HepG2 (cell line): Measurements from ENCODE around the gene PATZ1. TPM values are rescaled to one million over a fixed set of nuclear protein-coding genes. Genes with fewer than 3 reads are reported as not detected.
A peak's percentile ranks its signal among the peaks of the same experiment; 100 is the strongest.

ENCODE experiments used
- AHR ChIP-seq: IDR thresholded peaks from 2 replicates; pipeline ENCODE4 v1.6.1; 2018; ENCODE audit warnings: missing genetic modification reagents, missing compliant biosample characterization
- FOXO1 ChIP-seq: sonication (generic); formaldehyde crosslinking; IDR thresholded peaks from 2 replicates; pipeline ENCODE4 v1.4.0; 2020; ENCODE audit warnings: missing genetic modification reagents
- HBP1 ChIP-seq: IDR thresholded peaks from 2 replicates; pipeline ENCODE4 v1.6.1; 2016; ENCODE audit warnings: low read depth, control low read depth
- HMGXB3 ChIP-seq: sonication (generic); formaldehyde crosslinking; IDR thresholded peaks from 2 replicates; pipeline ENCODE4 v1.4.0; 2020; ENCODE audit warnings: missing genetic modification reagents, borderline replicate concordance
- JUND ChIP-seq: sonication (generic); formaldehyde crosslinking; IDR thresholded peaks from 2 replicates; pipeline ENCODE4 v1.8.0; 2022; ENCODE audit warnings: mild to moderate bottlenecking, missing genetic modification reagents
- MED1 ChIP-seq: sonication (generic); formaldehyde crosslinking; IDR thresholded peaks from 2 replicates; pipeline ENCODE4 v1.4.0; 2020; ENCODE audit warnings: missing genetic modification reagents
- NBN ChIP-seq: fragments of 450-650 bp; conservative IDR thresholded peaks from 2 replicates; pipeline ENCODE4 v1.6.1; 2017
- PPARG ChIP-seq: conservative IDR thresholded peaks from 2 replicates; pipeline ENCODE4 v1.6.1; 2016; ENCODE audit warnings: missing biosample characterization, missing genetic modification reagents
- XBP1 ChIP-seq: sonication (generic); formaldehyde crosslinking; IDR thresholded peaks from 2 replicates; pipeline ENCODE4 v1.5.0; 2020; ENCODE audit warnings: missing genetic modification reagents
- ZBTB37 ChIP-seq: sonication (generic); formaldehyde crosslinking; IDR thresholded peaks from 2 replicates; pipeline ENCODE4 v1.4.0; 2020; ENCODE audit warnings: mild to moderate bottlenecking, missing genetic modification reagents
- ZFP1 ChIP-seq: IDR thresholded peaks from 2 replicates; pipeline ENCODE4 v1.6.1; 2016
- ZFP37 ChIP-seq: sonication (generic); formaldehyde crosslinking; IDR thresholded peaks from 2 replicates; pipeline ENCODE4 v1.4.0; 2020; ENCODE audit warnings: missing genetic modification reagents, borderline replicate concordance
- ZMAT5 ChIP-seq: sonication (generic); formaldehyde crosslinking; IDR thresholded peaks from 2 replicates; pipeline ENCODE4 v1.5.0; 2020; ENCODE audit warnings: mild to moderate bottlenecking, low read depth, missing genetic modification reagents, borderline replicate concordance
- ZNF225 ChIP-seq: sonication (generic); formaldehyde crosslinking; IDR thresholded peaks from 2 replicates; pipeline ENCODE4 v1.4.0; 2020; ENCODE audit warnings: mild to moderate bottlenecking, missing genetic modification reagents
- ZNF562 ChIP-seq: sonication (generic); formaldehyde crosslinking; IDR thresholded peaks from 2 replicates; pipeline ENCODE4 v1.8.0; 2022; ENCODE audit warnings: missing genetic modification reagents, borderline replicate concordance
- ZNF777 ChIP-seq: sonication (generic); formaldehyde crosslinking; IDR thresholded peaks from 2 replicates; pipeline ENCODE4 v1.4.0; 2020; ENCODE audit warnings: missing genetic modification reagents
- ZXDC ChIP-seq: sonication (generic); formaldehyde crosslinking; IDR thresholded peaks from 2 replicates; pipeline ENCODE4 v1.5.0; 2020; ENCODE audit warnings: mild to moderate bottlenecking, missing genetic modification reagents
- polyA plus RNA-seq, 8 experiments: library from polyadenylated mRNA; depleted of rRNA in 3 of 8; stranded (reverse) in 7 of 8; unstranded in 1 of 8; fragments of >200 nt; fragmentation: Illumina TruSeq in 4 of 8; extraction: Trizol in 4 of 8; gene quantifications; 2 replicates each; pipeline versions ENCODE4 v1.2.1 to v1.2.3, GENCODE V29; 2011 to 2016; ENCODE audit warnings: low read depth in 4 of 8, missing spikeins in 1 of 8, mixed read lengths in 1 of 8; ENCODE audit not compliant: insufficient read depth in 1 of 8
- total RNA-seq, 5 experiments: library from RNA; depleted of rRNA; stranded (reverse); fragments of >200 nt; fragmentation: Illumina TruSeq; extraction: Trizol; gene quantifications; 2 replicates each; pipeline ENCODE4 v1.2.3, GENCODE V29; 2016; ENCODE audit warnings: low read depth in 1 of 5

The PATZ1 gene
- total and polyA plus RNA-seq, 2 of the 13 experiments (the other 11 are each of a cell fraction or from before 2014, with no cell fraction given) = 24.9 to 30.5 TPM

GRCh38 chr22:31344578-31345330, 1.4 kb downstream of the PATZ1 start (continued):
- TF ChIP-seq FOXO1 (CRISPR knock-in tag) = no peak
- TF ChIP-seq ZNF225 (CRISPR knock-in tag) = no peak
- TF ChIP-seq ZFP37 (CRISPR knock-in tag) = no peak
- TF ChIP-seq PPARG (CRISPR knock-in tag) = no peak
- TF ChIP-seq ZNF777 (CRISPR knock-in tag) = 0 out of 2 replicates have a peak, but pooled peaks have one; percentile 27
- peak; percentile 38; the same call in 1 of the 2 replicates for TF ChIP-seq JUND (CRISPR knock-in tag)
- no peak for TF ChIP-seq XBP1 (CRISPR knock-in tag)
- TF ChIP-seq ZMAT5 (CRISPR knock-in tag) = no peak
- no peak for TF ChIP-seq NBN
- no peak for TF ChIP-seq MED1
- TF ChIP-seq ZNF562 (CRISPR knock-in tag) = no peak
- TF ChIP-seq ZXDC = no peak
- no peak for TF ChIP-seq HMGXB3
- TF ChIP-seq AHR (CRISPR knock-in tag) = no peak
- no peak for TF ChIP-seq ZBTB37
- TF ChIP-seq HBP1 (CRISPR knock-in tag) = no peak
- TF ChIP-seq ZFP1 (CRISPR knock-in tag) = no peak
